ENCODE results near the gene PAGE4. TPM values are rescaled to one million over a fixed set of nuclear protein-coding genes. Genes with fewer than 3 reads are reported as not detected.

Gene PAGE4
- total and polyA plus RNA-seq, 4 donors = not detected

- Histone ChIP-seq H3K27me3 (ENCODE audit: control insufficient read depth in 3 of 3, insufficient read depth in 3 of 3, low read length in 2 of 3) (peaks cover 0 to 12% (median 5%) of the 10 kb centered on the region in 3 donors), H3K36me3 (ENCODE audit: control insufficient read depth in 4 of 4, insufficient read depth in 4 of 4, low read length in 4 of 4) (no peaks in the 10 kb centered on the region), H3K4me1 (ENCODE audit: control insufficient read depth in 5 of 5, insufficient read depth in 5 of 5, low read length in 5 of 5) (no peaks in the 10 kb centered on the region), H3K27ac (ENCODE audit: low read depth in 1 of 2, low read length in 1 of 2) (no peak overlapping the region), H3K9ac (ENCODE audit: insufficient read depth in 1 of 2, low read length in 2 of 2) (no peak overlapping the region), H3K4me3 (no peak overlapping the region), H3K9me3 (ENCODE audit: control insufficient read depth in 4 of 4, insufficient read depth in 3 of 4, low read length in 3 of 4) (peaks cover 0 to 2% (median 0%) of the 10 kb centered on the region in 4 donors)
- ATAC-seq (ENCODE audit: insufficient read depth, low FRiP score) (no peak), DNase-seq (no peak)
- 41 to 61% methylated on average over 2 of the region's 2 CpGs for WGBS, 2 donors
- TF ChIP-seq, protein P1, sequence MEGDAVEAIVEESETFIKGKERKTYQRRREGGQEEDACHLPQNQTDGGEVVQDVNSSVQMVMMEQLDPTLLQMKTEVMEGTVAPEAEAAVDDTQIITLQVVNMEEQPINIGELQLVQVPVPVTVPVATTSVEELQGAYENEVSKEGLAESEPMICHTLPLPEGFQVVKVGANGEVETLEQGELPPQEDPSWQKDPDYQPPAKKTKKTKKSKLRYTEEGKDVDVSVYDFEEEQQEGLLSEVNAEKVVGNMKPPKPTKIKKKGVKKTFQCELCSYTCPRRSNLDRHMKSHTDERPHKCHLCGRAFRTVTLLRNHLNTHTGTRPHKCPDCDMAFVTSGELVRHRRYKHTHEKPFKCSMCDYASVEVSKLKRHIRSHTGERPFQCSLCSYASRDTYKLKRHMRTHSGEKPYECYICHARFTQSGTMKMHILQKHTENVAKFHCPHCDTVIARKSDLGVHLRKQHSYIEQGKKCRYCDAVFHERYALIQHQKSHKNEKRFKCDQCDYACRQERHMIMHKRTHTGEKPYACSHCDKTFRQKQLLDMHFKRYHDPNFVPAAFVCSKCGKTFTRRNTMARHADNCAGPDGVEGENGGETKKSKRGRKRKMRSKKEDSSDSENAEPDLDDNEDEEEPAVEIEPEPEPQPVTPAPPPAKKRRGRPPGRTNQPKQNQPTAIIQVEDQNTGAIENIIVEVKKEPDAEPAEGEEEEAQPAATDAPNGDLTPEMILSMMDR (IDR thresholded peaks at IDR 0.05; ENCODE audit: control extremely low read depth, extremely low read depth) = no peak
Measured at GRCh38 chrX:49858341-49858740, 29.2 kb downstream of the PAGE4 start.

- 82 to 89% methylated on average over 1 of the region's 1 CpG for WGBS, 2 donors
- DNase-seq (no peak), ATAC-seq (ENCODE audit: insufficient read depth, low FRiP score) (no peak)
- Histone ChIP-seq H3K9me3 (ENCODE audit: control insufficient read depth in 4 of 4, insufficient read depth in 3 of 4, low read length in 3 of 4) (peaks cover 0 to 2% (median 0%) of the 10 kb centered on the region in 4 donors), H3K4me1 (ENCODE audit: control insufficient read depth in 5 of 5, insufficient read depth in 5 of 5, low read length in 5 of 5) (no peaks in the 10 kb centered on the region), H3K36me3 (ENCODE audit: control insufficient read depth in 4 of 4, insufficient read depth in 4 of 4, low read length in 4 of 4) (no peaks in the 10 kb centered on the region), H3K4me3 (no peak overlapping the region), H3K27ac (ENCODE audit: low read depth in 1 of 2, low read length in 1 of 2) (no peak overlapping the region), H3K27me3 (ENCODE audit: control insufficient read depth in 3 of 3, insufficient read depth in 3 of 3, low read length in 2 of 3) (peaks cover 0 to 7% (median 5%) of the 10 kb centered on the region in 3 donors), H3K9ac (ENCODE audit: insufficient read depth in 1 of 2, low read length in 2 of 2) (no peak overlapping the region)
- TF ChIP-seq, protein P1 (IDR thresholded peaks at IDR 0.05; ENCODE audit: control extremely low read depth, extremely low read depth) = no peak
Measured at GRCh38 chrX:49859491-49859890, 30.4 kb downstream of the PAGE4 start.

- DNase-seq (no peak), ATAC-seq (ENCODE audit: insufficient read depth, low FRiP score) (no peak)
- Histone ChIP-seq H3K4me3 (no peak overlapping the region), H3K4me1 (ENCODE audit: control insufficient read depth in 5 of 5, insufficient read depth in 5 of 5, low read length in 5 of 5) (no peaks in the 10 kb centered on the region), H3K9ac (ENCODE audit: insufficient read depth in 1 of 2, low read length in 2 of 2) (no peak overlapping the region), H3K27ac (ENCODE audit: low read depth in 1 of 2, low read length in 1 of 2) (no peak overlapping the region), H3K36me3 (ENCODE audit: control insufficient read depth in 4 of 4, insufficient read depth in 4 of 4, low read length in 4 of 4) (no peaks in the 10 kb centered on the region), H3K27me3 (ENCODE audit: control insufficient read depth in 3 of 3, insufficient read depth in 3 of 3, low read length in 2 of 3) (peaks cover 0 to 7% (median 0%) of the 10 kb centered on the region in 3 donors), H3K9me3 (ENCODE audit: control insufficient read depth in 4 of 4, insufficient read depth in 3 of 4, low read length in 3 of 4) (no peaks in the 10 kb centered on the region)
- WGBS, 2 donors = 51 to 100% methylated on average over 2 of the region's 2 CpGs
- TF ChIP-seq, protein P1 (IDR thresholded peaks at IDR 0.05; ENCODE audit: control extremely low read depth, extremely low read depth) = no peak
Measured at GRCh38 chrX:49860867-49861535, 31.9 kb downstream of the PAGE4 start.

DNA sequence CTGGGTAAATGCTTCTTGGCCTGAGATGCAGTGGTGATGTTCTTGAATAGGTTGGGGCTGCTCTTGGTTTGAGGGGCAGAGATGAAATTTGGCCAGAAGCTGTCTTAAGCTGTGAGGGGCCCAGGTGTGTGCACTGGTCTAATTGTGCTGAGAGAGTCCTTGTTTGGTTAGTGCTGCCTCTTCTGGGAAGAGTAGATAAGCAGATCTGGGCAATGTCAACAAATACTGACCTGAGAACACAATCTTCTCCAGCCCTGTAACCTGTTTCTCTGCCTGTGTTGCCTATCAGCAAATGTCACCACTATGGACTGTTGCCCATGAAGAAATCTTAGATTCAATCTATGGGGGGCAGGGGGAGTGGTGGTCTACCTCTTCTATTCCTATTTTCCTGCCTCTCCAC lies 33.0 kb downstream of the PAGE4 start:
- DNase-seq (no peak), ATAC-seq (ENCODE audit: insufficient read depth, low FRiP score) (no peak)
- Histone ChIP-seq H3K27ac (ENCODE audit: low read depth in 1 of 2, low read length in 1 of 2) (no peak overlapping the region), H3K9ac (ENCODE audit: insufficient read depth in 1 of 2, low read length in 2 of 2) (no peak overlapping the region), H3K27me3 (ENCODE audit: control insufficient read depth in 3 of 3, insufficient read depth in 3 of 3, low read length in 2 of 3) (peaks cover 0 to 7% (median 0%) of the 10 kb centered on the region in 3 donors), H3K36me3 (ENCODE audit: control insufficient read depth in 4 of 4, insufficient read depth in 4 of 4, low read length in 4 of 4) (no peaks in the 10 kb centered on the region), H3K4me3 (no peak overlapping the region), H3K9me3 (ENCODE audit: control insufficient read depth in 4 of 4, insufficient read depth in 3 of 4, low read length in 3 of 4) (no peaks in the 10 kb centered on the region), H3K4me1 (ENCODE audit: control insufficient read depth in 5 of 5, insufficient read depth in 5 of 5, low read length in 5 of 5) (no peaks in the 10 kb centered on the region)
- TF ChIP-seq, protein P1 (IDR thresholded peaks at IDR 0.05; ENCODE audit: control extremely low read depth, extremely low read depth) = no peak

Measured in lung (tissue), 12 donors.